HuH-7 (cell line): ENCODE data around the gene POLR2M.

Experiments used
- DNase-seq: peaks from one replicate; pipeline ENCODE4 v3.0.0; 2011; ENCODE audit warnings: low spot score

POLR2M gene

DNA sequence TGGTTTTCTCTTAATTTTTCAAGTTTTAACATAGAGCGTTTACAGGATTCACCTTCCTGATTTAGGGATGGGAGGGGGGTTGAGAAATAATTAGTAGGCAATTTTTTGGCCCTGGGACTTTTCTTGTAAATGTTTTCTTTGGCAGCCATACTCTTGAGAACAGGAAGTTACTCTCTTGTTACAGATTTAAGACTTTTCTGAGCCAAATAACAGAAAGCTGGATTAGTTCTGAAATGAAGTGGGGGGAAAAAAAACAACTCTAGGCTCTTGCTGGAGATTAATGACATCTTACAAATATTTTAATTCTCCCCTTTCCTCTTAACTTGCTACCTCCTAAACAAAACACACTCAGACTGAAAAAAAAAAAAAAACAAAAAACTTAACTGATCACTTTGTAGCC is 13.8 kb upstream of the POLR2M start:
- DNase-seq = no peak

- no peak for DNase-seq
Measured at GRCh38 chr15:57694279-57694678, 12.2 kb upstream of the POLR2M start.

DNA sequence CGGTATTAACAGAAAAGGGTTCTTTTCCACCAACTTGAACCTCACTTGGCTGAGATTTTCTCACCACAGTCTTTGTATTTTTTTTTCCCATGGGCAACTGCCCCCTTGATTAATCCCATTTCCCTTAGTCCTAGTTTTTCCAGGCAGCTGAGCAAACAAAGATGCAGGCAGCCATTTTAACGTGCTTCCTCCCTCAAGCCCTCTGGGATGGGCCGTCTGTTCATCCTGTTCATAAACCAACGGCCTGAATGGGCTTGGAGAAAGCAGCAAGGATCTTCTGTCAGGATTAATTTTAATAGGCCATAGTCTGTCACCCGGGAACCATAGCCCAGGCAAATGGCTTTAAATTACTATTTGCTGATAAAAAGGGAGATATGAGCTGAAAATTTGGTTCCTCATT is 10.4 kb upstream of the POLR2M start:
- no peak for DNase-seq

DNA sequence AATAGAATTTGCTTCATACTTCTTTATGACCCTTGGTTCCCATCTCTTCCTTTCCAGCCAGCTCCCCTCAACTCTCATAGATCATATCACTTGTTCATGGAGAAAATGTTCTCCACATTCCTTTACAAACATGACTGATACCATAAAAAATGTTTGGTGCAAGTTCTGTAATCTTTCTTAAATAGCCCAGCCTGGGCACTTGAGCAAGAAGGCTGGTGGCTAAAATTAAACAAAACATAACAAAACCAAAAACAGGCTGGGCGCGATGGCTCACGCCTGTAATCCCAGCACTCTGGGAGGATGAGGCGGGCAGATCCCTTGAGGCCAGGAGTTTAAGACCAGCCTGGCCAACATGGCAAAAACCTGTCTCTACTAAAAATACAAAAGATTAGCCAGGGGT is 8.9 kb upstream of the POLR2M start:
- DNase-seq = no peak

GRCh38 chr15:57698243-57698642 is 8.3 kb upstream of the POLR2M start:
- no peak for DNase-seq

- no peak for DNase-seq
Measured at GRCh38 chr15:57698991-57699390, 7.5 kb upstream of the POLR2M start.

GRCh38 chr15:57703387-57703786 is 3.1 kb upstream of the POLR2M start:
- DNase-seq = no peak

- DNase-seq = no peak
Measured at GRCh38 chr15:57704441-57704840, 2.1 kb upstream of the POLR2M start.

DNA sequence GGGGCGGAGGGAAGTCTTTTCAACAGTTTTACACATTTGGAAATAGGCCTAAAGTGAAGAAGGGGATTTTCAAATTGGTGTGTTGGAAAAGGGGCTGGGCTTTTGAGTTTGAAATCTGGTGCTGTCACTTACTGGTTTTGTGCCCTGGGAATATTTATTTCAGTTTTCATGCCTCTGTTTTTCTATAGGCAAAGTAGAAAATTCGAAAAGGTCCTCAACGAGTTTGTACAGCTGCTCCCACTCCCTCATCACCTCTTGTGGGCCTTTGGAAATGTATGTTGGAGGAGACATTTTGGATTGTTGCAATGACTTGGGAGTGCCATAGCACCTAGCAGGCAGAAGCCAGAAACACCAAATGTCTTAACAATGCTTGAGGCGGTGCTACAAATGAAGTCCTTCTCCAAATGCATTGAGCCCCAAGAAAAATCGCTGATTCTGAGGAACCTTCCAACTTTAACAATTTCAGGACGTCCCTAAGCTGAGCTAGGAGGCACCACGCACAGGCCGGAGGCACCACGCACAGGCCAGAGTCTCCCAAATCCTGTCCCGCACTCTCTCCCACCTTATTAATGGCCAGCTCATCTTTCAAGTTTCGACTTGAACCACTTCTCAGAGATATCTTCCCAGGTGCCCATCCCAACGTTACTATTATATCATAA is 639 bp upstream of the POLR2M start:
- DNase-seq = no peak

- DNase-seq = no peak
Measured at GRCh38 chr15:57708047-57708446, 1.5 kb downstream of the POLR2M start.

DNA sequence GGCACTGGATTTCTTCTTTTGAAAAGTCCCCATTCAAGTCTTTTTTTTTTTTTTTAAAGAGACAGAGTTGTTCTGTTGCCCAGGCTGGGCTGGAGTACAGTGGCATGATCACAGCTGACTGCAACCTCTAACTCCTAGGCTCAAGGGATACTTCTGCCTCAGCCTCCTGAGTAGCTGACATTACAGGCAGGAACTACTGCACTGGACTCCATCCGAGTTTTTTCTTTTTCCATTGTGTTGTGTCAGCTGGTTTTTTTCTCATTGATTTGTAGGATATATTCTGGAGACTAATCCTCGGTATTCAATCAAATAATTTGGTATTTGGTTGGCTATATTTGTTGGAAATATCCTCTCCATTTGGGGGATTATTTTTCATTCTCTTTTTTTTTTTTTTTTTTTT is 11.8 kb downstream of the POLR2M start:
- no peak for DNase-seq

GRCh38 chr15:57720867-57721266 is 14.4 kb downstream of the POLR2M start:
- DNase-seq = no peak

DNA sequence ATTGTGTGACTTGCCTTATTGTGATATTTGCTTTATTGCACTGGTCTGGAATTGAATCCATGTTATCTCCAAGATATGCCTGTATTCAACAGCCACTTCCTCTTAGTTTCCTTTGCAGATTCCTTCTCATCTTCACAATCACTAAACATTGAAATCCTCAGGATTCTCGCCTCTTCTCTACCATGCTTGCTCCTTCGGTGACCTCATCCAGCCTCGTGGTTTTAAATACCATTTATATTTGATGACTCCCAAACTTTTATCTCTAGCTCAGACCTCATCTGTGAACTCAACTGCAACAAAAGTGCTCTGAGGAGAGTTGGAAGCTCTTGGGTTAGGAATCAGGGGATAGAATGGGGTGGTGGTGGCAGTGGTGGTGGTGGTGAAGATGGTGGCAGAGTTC is 19.9 kb downstream of the POLR2M start:
- no peak for DNase-seq

GRCh38 chr15:57727031-57727430 is 20.5 kb downstream of the POLR2M start:
- DNase-seq = no peak

DNA sequence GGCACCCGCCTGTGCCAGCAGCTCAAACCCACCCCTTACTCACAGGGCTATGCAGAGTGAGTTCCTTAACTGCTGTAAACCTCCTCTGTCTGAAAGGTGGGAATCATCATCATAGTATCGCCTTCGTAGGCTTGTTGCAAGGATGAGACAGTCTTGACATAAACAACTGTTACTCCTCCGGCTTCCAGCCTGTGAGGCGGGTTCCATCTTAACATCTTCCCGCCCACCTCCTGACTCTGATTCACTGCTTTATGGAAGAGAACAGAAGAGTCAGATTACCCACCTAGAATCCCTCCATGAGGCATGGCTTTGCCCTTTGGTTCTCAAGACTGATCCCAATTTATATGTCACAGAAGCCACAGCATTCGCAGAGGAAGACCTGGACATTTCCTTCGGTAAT is 21.9 kb downstream of the POLR2M start:
- no peak for DNase-seq

DNA sequence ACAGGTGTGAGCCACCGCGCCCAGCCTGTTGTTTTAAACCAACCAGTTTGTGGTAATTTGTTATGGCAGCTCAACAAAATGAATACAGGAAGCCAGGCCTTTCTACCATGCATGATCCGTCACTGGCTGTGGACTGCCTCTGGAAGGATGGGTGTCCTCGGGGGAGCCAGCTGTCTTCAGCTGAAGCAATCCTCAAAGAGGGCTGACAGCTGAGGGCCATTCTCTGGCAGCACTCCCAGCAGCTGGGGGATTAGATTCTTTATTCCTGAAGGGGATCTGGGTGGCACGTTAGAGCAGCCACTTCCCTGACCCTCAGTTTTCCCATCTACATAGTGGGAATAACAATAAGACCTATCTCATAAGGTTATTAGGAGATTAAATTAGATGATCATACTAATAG is 24.4 kb downstream of the POLR2M start:
- DNase-seq = no peak

GRCh38 chr15:57731530-57732103 is 25.1 kb downstream of the POLR2M start:
- no peak for DNase-seq

- peak; percentile 37 for DNase-seq
Measured at GRCh38 chr15:57732526-57733331, 26.2 kb downstream of the POLR2M start.

- DNase-seq = no peak
Measured at GRCh38 chr15:57734860-57735259, 28.3 kb downstream of the POLR2M start.

DNA sequence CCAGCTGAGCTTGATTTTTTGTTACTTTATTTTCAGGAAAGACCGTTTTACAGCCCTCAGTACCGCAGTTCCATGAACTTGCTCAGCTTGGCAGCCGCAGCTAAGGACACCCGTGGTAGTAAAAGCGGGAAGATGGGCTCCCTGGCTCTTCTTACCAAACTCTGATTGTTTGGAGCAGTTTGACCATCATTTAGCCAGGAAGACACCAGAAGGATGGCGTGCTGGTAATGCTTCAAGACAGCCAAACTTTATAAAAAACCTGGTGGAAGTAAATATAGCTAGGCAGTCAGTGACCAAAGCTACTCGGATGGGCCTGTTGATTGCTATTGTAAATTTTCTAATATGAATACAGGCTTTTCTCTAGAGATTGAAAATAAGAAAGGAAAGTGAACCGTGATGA is 28.9 kb downstream of the POLR2M start:
- DNase-seq = no peak

DNA sequence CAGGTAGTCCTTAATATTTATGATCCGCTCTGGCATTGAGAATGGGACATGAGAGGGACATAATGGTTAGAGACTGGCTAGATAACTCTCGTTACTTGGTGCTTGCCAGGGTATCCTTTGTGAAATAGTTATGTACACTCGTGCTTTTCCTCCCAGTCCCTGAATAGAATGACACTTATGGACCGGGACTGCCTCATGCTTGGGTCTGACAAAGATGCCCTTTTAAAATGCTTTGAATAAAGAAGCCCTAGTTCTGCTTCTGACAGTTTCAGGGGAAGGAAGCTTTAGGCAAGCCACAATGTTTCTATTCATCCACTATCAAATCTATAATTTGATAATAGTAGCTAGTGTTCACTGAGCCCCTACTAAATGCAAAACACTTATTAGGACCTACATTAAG is 29.4 kb downstream of the POLR2M start:
- DNase-seq = no peak

DNA sequence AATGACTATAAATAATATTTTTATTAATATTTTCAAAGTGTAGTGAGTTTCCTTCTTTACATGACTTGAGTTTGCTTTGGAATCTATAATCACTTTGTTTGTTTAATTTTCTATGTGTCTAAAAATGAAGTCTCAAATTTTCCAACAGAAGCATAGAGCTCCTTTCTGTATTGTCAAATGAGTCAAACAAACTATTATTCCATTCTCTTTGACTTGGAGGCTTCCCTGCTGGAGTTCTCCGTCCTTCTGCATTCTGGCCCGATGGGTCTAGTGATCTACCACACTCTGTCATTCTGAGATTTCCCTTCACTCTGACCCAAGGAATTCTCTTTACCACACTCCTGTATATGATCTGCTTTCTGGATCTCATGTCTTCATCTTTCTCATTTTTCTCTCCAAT is 30.1 kb downstream of the POLR2M start:
- no peak for DNase-seq

- DNase-seq = no peak
Measured at GRCh38 chr15:57738734-57739237, 32.3 kb downstream of the POLR2M start.
